Endothelial cell of umbilical vein (primary cell): ENCODE data around the gene CRK. TPM values are rescaled to one million over a fixed set of nuclear protein-coding genes. Genes with fewer than 3 reads are reported as not detected.

Experiments
- BruUV-seq: library from RNA; stranded (reverse); fragments of 400-500 nt; replicated peaks from 2 replicates; lab custom pipeline; 2021; lab: Mats Ljungman, UMichigan
- CTCF ChIA-PET: fragments of 300-600, 350-600 bp; sonication (Branson Sonifier 250); formaldehyde crosslinking; loops from one replicate; lab custom pipeline; 2021; ENCODE audit warnings: antibody characterized with exemption, inconsistent platforms; lab: Charles Lee
- POLR2A ChIA-PET: fragments of 300-600, 350-600 bp; sonication (Branson Sonifier 250); formaldehyde crosslinking; loops from one replicate; lab custom pipeline; 2021; ENCODE audit warnings: antibody characterized with exemption, inconsistent platforms; lab: Charles Lee
- DNase-seq: peaks from one replicate; pipeline ENCODE4 v3.0.0-alpha.2; 2011; ENCODE audit warnings: low read depth, low spot score
- FAIRE-seq: peaks from 2 replicates; lab custom pipeline; 2011; peaks lifted over from hg19 to GRCh38; lab: Jason Lieb, UNC
- H2AFZ ChIP-seq: 2 replicates; pipeline ENCODE4 v1.6.0; 2012; ENCODE audit warnings: low read depth, low read length, control low read depth, inconsistent platforms
- H3K27ac ChIP-seq: 2 replicates; pipeline ENCODE4 v1.5.1; 2011; ENCODE audit warnings: low read depth, mild to moderate bottlenecking, control low read depth, low read length, moderate library complexity; ENCODE audit not compliant: insufficient read depth
- H3K27me3 ChIP-seq, 2 experiments: 2 replicates each; pipeline versions ENCODE4 v1.6.0 to v1.6.1; 2011; ENCODE audit warnings: low read length in 2 of 2, mixed read lengths in 1 of 2; ENCODE audit not compliant: control insufficient read depth in 2 of 2, insufficient read depth in 2 of 2
- H3K36me3 ChIP-seq, 2 experiments: 2 replicates in 1 of 2; 3 replicates in 1 of 2; pipeline ENCODE4 v1.5.1; 2011; ENCODE audit warnings: low read length in 2 of 2, mild to moderate bottlenecking in 1 of 2, moderate library complexity in 1 of 2; ENCODE audit not compliant: control insufficient read depth in 2 of 2, insufficient read depth in 2 of 2; ENCODE audit errors: extremely low read depth in 1 of 2
- H3K4me1 ChIP-seq: 3 replicates; pipeline ENCODE4 v1.5.1; 2011; ENCODE audit warnings: mild to moderate bottlenecking, low read length; ENCODE audit not compliant: control insufficient read depth, insufficient read depth; ENCODE audit errors: extremely low read depth
- H3K4me2 ChIP-seq: 2 replicates; pipeline ENCODE4 v1.6.1; 2011; ENCODE audit warnings: low read length, control low read depth, mixed read lengths; ENCODE audit not compliant: insufficient read depth
- H3K4me3 ChIP-seq, 3 experiments: fragments of 200-600 bp in 1 of 3; sonication (generic), shearing (Covaris generic) in 1 of 3; replicated peaks in 1 of 3; 2 replicates each; pipeline ENCODE4 v1.5.1; 2011 to 2016; ENCODE audit warnings: control low read depth in 3 of 3, low read length in 3 of 3, mild to moderate bottlenecking in 2 of 3, inconsistent platforms in 1 of 3, low read depth in 1 of 3, moderate library complexity in 1 of 3; ENCODE audit not compliant: insufficient read depth in 1 of 3
- H3K79me2 ChIP-seq: 2 replicates; pipeline ENCODE4 v1.6.0; 2012; ENCODE audit warnings: low read length, inconsistent platforms; ENCODE audit not compliant: control insufficient read depth, insufficient read depth
- H3K9ac ChIP-seq: replicated peaks from 2 replicates; pipeline ENCODE3; 2011; ENCODE audit warnings: low read length, control low read depth; ENCODE audit not compliant: insufficient read depth; ENCODE audit errors: extremely low read depth
- H3K9me1 ChIP-seq: replicated peaks from 3 replicates; pipeline ENCODE4 v1.6.0; 2011; ENCODE audit warnings: mild to moderate bottlenecking, low read length; ENCODE audit not compliant: control insufficient read depth, insufficient read depth; ENCODE audit errors: extremely low read depth
- H3K9me3 ChIP-seq: replicated peaks from 2 replicates; pipeline ENCODE4 v1.5.1; 2012; ENCODE audit warnings: low read length, inconsistent platforms; ENCODE audit not compliant: control insufficient read depth, insufficient read depth
- H4K20me1 ChIP-seq: replicated peaks from 2 replicates; pipeline ENCODE3; 2011; ENCODE audit warnings: mild to moderate bottlenecking, low read length; ENCODE audit not compliant: control insufficient read depth, insufficient read depth; ENCODE audit errors: extremely low read depth
- CTCF ChIP-seq, 2 donors: IDR thresholded peaks; 1 replicate in 1 of 2; 2 replicates in 1 of 2; pipeline ENCODE4 v1.5.1; 2011; ENCODE audit warnings: low read length in 2 of 2, mild to moderate bottlenecking in 2 of 2, moderate library complexity in 2 of 2, control low read depth in 1 of 2, inconsistent platforms in 1 of 2, low read depth in 1 of 2; ENCODE audit not compliant: insufficient read depth in 1 of 2; ENCODE audit errors: extremely low read depth in 1 of 2
- EZH2 ChIP-seq: IDR thresholded peaks from 2 replicates; pipeline ENCODE4 v1.6.1; 2012; ENCODE audit warnings: borderline replicate concordance, low read depth, mild to moderate bottlenecking, moderate library complexity, low read length, inconsistent platforms; ENCODE audit not compliant: severe bottlenecking
- FOS ChIP-seq: IDR thresholded peaks from 2 replicates; pipeline ENCODE4 v1.6.1; 2011; ENCODE audit warnings: mild to moderate bottlenecking, low read length, moderate library complexity, borderline replicate concordance; ENCODE audit not compliant: insufficient read depth
- GATA2 ChIP-seq: IDR thresholded peaks from 2 replicates; pipeline ENCODE4 v1.7.0; 2011; ENCODE audit warnings: low read depth, mild to moderate bottlenecking, moderate library complexity, mixed read lengths, low read length; ENCODE audit not compliant: insufficient read length, insufficient read depth
- JUN ChIP-seq: IDR thresholded peaks from 2 replicates; pipeline ENCODE4 v1.6.1; 2011; ENCODE audit warnings: borderline replicate concordance, low read depth; ENCODE audit not compliant: insufficient read length, insufficient read depth
- MYC ChIP-seq: IDR thresholded peaks from one replicate; pipeline ENCODE4 v1.6.1; 2011; ENCODE audit warnings: mild to moderate bottlenecking, low read depth, low read length
- POLR2A ChIP-seq: IDR thresholded peaks from 2 replicates; pipeline ENCODE4 v1.6.1; 2012; ENCODE audit warnings: low read depth, mild to moderate bottlenecking, control low read depth, low read length
- POLR2AphosphoS5 ChIP-seq: IDR thresholded peaks from 2 replicates; pipeline ENCODE4 v1.6.1; 2012; ENCODE audit warnings: low read depth, mild to moderate bottlenecking, control low read depth, low read length, moderate library complexity; ENCODE audit not compliant: insufficient read depth
- dilution Hi-C: fragments of 300-500 bp; cut with MboI; formaldehyde crosslinking; loops from one replicate; pipeline ENCODE4 v1.15.0; 2019; ENCODE audit warnings: low sequenced_read_pairs; ENCODE audit not compliant: extremely low pct_ligation_motif_present
- intact Hi-C: fragments of 100-400 bp; cut with micrococcal nuclease; formaldehyde crosslinking; loops from one replicate; pipeline ENCODE4 v1.10.0; 2022
- polyA plus RNA-seq, 4 experiments: library from polyadenylated mRNA; depleted of rRNA in 3 of 4; stranded (reverse) in 3 of 4; unstranded in 1 of 4; fragments of >200 nt; gene quantifications; 2 replicates each; pipeline versions ENCODE4 v1.2.1 to v1.2.3, GENCODE V29; 2011 to 2012; ENCODE audit warnings: missing spikeins in 1 of 4
- total RNA-seq: library from RNA; stranded (reverse); gene quantifications from 2 replicates; pipeline ENCODE4 v1.2.3, GENCODE V29; 2021
- TF ChIP-seq, protein P1 (sequence below): IDR thresholded peaks from 2 replicates; pipeline ENCODE4 v1.6.1; 2011; ENCODE audit not compliant: insufficient read depth, insufficient read length

CRK gene
- total and polyA plus RNA-seq, 2 donors (not counting 3 experiments of a cell fraction or from before 2014, with no cell fraction given): 52.8 to 67.2 TPM

DNA sequence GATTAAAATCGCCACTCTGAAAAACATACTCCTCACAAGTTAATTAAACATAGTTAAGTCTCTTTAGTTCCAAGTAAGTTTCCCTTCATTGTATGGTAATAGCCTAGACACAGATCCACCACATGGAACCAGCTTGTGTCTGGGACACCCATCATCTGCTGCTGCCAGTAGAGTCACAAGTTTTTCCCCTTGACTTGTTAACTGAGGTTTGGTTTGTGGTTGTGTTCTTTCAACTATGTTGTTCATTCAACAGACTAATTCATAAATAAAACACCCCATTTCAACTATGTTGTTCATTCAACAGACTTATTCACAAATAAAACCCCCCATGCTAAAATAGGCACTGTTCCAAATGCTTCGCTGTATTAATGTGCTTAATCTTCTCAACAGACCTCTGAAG is 80.4 kb downstream of the CRK start:
- dilution Hi-C loops (no loop called here), intact Hi-C loops (loop anchor here (1.0 kb wide), 1 partner anchor 26 kb away; no protein-coding TSS in a partner anchor)
- DNase-seq: no peak
- ChIA-PET POLR2A (no interaction called here), CTCF (interaction anchor here (1.8 to 6.6 kb wide), 2 partner anchors 9 to 16 kb away, joined by 6 to 106 read pairs; no protein-coding TSS in a partner anchor)
- Histone ChIP-seq H3K9me1 (no peaks in the 10 kb centered on the region), H4K20me1 (peaks cover 39% of the 10 kb centered on the region), H3K4me1 (peaks cover 9% of the 10 kb centered on the region), H3K9me3 (no peaks in the 10 kb centered on the region), H3K79me2 (peaks cover 99% of the 10 kb centered on the region), H2AFZ (no peak overlapping the region), H3K27ac (no peak overlapping the region), H3K9ac (no peak overlapping the region), H3K4me2 (no peak overlapping the region), H3K4me3 (no peak overlapping the region), H3K27me3 (no peaks in the 10 kb centered on the region), H3K36me3 (peaks cover 2 to 8% of the 10 kb centered on the region in 2 experiments)
- no peak for FAIRE-seq
- no TSS peak for BruUV-seq
- TF ChIP-seq EZH2 (no peak), MYC (no peak), POLR2A (no peak)

DNA sequence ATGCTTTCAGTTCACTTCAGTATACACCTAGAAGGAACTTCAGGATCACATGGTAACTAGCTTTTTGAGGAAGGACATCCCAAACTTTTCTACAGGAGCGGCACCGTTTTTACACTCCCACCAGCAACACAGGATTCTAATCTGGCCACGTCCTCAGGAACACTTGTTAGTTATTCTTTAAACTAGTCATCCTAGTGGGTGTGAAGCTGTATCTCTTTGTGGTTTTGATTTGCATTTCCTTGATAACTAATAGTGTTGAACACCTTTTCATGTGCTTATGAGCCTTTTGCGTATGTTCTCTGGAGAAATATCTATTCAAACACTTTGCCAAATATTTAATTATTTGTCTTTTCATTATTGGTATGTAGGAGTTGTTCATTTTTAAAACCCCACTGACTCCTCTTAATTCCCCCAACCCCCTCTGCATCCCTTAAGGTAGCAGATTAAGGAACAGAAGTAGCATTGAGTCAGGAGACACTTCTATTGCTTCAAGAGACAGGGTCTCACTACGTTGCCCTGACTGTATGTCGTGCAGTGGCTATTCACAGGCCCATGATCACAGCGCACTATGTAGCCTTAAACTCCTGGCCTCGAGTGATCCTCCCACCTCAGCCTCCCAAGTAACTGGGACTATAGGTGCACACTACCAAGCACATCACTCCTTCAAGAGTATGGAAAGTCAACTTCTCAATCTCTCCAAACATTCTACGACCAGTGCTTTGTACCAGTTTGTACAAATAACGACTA is 81.4 kb downstream of the CRK start:
- no TSS peak for BruUV-seq
- H3K27me3 ChIP-seq: no peaks in the 10 kb centered on the region
- peaks cover 99% of the 10 kb centered on the region for H3K79me2 ChIP-seq
- no peak overlapping the region for H3K4me3 ChIP-seq
- no peak for TF ChIP-seq JUN
- TF ChIP-seq, protein P1, sequence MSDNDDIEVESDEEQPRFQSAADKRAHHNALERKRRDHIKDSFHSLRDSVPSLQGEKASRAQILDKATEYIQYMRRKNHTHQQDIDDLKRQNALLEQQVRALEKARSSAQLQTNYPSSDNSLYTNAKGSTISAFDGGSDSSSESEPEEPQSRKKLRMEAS: no peak
- TF ChIP-seq MYC: no peak
- TF ChIP-seq POLR2AphosphoS5: no peak
- no peak for TF ChIP-seq FOS
- TF ChIP-seq EZH2: no peak
- TF ChIP-seq GATA2: no peak
- TF ChIP-seq CTCF (IDR thresholded peaks at IDR 0.05; ENCODE audit: extremely low read depth in 1 of 2, insufficient read depth in 1 of 2, low read depth in 1 of 2, low read length in 2 of 2): no peak
- TF ChIP-seq POLR2A: no peak
- H3K9me1 ChIP-seq: no peaks in the 10 kb centered on the region
- H3K4me1 ChIP-seq: no peaks in the 10 kb centered on the region
- ChIA-PET CTCF (interaction anchor here (2.0 kb wide), 1 partner anchor 9 kb away, joined by 10 read pairs; no protein-coding TSS in a partner anchor), POLR2A (interaction anchor here (0.5 kb wide), 1 partner anchor 52 kb away, joined by 4 read pairs; no protein-coding TSS in a partner anchor)
- H3K4me2 ChIP-seq: no peak overlapping the region
- DNase-seq: no peak
- H4K20me1 ChIP-seq: peaks cover 33% of the 10 kb centered on the region
- no peak overlapping the region for H3K27ac ChIP-seq
- no peak overlapping the region for H3K9ac ChIP-seq
- no peak for FAIRE-seq
- no peak overlapping the region for H2AFZ ChIP-seq
- dilution Hi-C loops: no loop called here
- H3K36me3 ChIP-seq: peaks cover 2 to 8% of the 10 kb centered on the region in 2 experiments
- intact Hi-C loops: no loop called here
- no peaks in the 10 kb centered on the region for H3K9me3 ChIP-seq
